ENCODE results near the gene PHF19. TPM values are rescaled to one million over a fixed set of nuclear protein-coding genes. Genes with fewer than 3 reads are reported as not detected.

The PHF19 gene
- total RNA-seq, 1 experiment from 2014 or later = 35.5 TPM

- H3K4me3 ChIP-seq (ENCODE audit: insufficient read depth, low read depth, low read length) = peak overlapping the region; percentile 74
- peaks cover 6% of the 10 kb centered on the region for H3K36me3 ChIP-seq (replicated peaks; ENCODE audit: control insufficient read depth, insufficient read depth, low read length)
- DNase-seq = peak; percentile 73
- H3K27me3 ChIP-seq (ENCODE audit: control insufficient read depth, insufficient read depth, low read length) = peaks cover 3% of the 10 kb centered on the region; the same call in 1 of the 2 replicates
Measured at GRCh38 chr9:120875643-120875953, 1.4 kb downstream of the PHF19 start.

- Histone ChIP-seq H3K36me3 (replicated peaks; ENCODE audit: control insufficient read depth, insufficient read depth, low read length) (peaks cover 6% of the 10 kb centered on the region), H3K27me3 (ENCODE audit: control insufficient read depth, insufficient read depth, low read length) (peaks cover 3% of the 10 kb centered on the region; the same call in 1 of the 2 replicates), H3K4me3 (ENCODE audit: insufficient read depth, low read depth, low read length) (no peak overlapping the region)
- no peak for DNase-seq
Measured at GRCh38 chr9:120875195-120875565, 1.8 kb downstream of the PHF19 start.

- no peak overlapping the region for H3K4me3 ChIP-seq (ENCODE audit: insufficient read depth, low read depth, low read length)
- DNase-seq = no peak
- H3K36me3 ChIP-seq (replicated peaks; ENCODE audit: control insufficient read depth, insufficient read depth, low read length) = peaks cover 6% of the 10 kb centered on the region
- H3K27me3 ChIP-seq (ENCODE audit: control insufficient read depth, insufficient read depth, low read length) = peaks cover 3% of the 10 kb centered on the region; the same call in 1 of the 2 replicates
Measured at GRCh38 chr9:120874226-120875194, 2.5 kb downstream of the PHF19 start.

- H3K27me3 ChIP-seq (ENCODE audit: control insufficient read depth, insufficient read depth, low read length) = peaks cover 3% of the 10 kb centered on the region; the same call in 1 of the 2 replicates
- peaks cover 6% of the 10 kb centered on the region for H3K36me3 ChIP-seq (replicated peaks; ENCODE audit: control insufficient read depth, insufficient read depth, low read length)
- H3K4me3 ChIP-seq (ENCODE audit: insufficient read depth, low read depth, low read length) = no peak overlapping the region
- peak; percentile 90 for DNase-seq
Measured at GRCh38 chr9:120873512-120873911, 3.5 kb downstream of the PHF19 start.

GRCh38 chr9:120872791-120873502, 4.0 kb downstream of the PHF19 start:
- DNase-seq = no peak
- Histone ChIP-seq H3K36me3 (replicated peaks; ENCODE audit: control insufficient read depth, insufficient read depth, low read length) (peaks cover 6% of the 10 kb centered on the region), H3K4me3 (ENCODE audit: insufficient read depth, low read depth, low read length) (no peak overlapping the region), H3K27me3 (ENCODE audit: control insufficient read depth, insufficient read depth, low read length) (no peaks in the 10 kb centered on the region)

- no peaks in the 10 kb centered on the region for H3K27me3 ChIP-seq (ENCODE audit: control insufficient read depth, insufficient read depth, low read length)
- no peak overlapping the region for H3K4me3 ChIP-seq (ENCODE audit: insufficient read depth, low read depth, low read length)
- H3K36me3 ChIP-seq (replicated peaks; ENCODE audit: control insufficient read depth, insufficient read depth, low read length) = peaks cover 9% of the 10 kb centered on the region
- DNase-seq = peak; percentile 18
Measured at GRCh38 chr9:120870206-120870605, 6.8 kb downstream of the PHF19 start.

GRCh38 chr9:120869726-120870125, 7.3 kb downstream of the PHF19 start:
- Histone ChIP-seq H3K36me3 (replicated peaks; ENCODE audit: control insufficient read depth, insufficient read depth, low read length) (peaks cover 9% of the 10 kb centered on the region), H3K4me3 (ENCODE audit: insufficient read depth, low read depth, low read length) (no peak overlapping the region)
- peak; percentile 28 for DNase-seq

GRCh38 chr9:120869360-120869687, 7.7 kb downstream of the PHF19 start:
- peaks cover 9% of the 10 kb centered on the region for H3K36me3 ChIP-seq (replicated peaks; ENCODE audit: control insufficient read depth, insufficient read depth, low read length)
- no peaks in the 10 kb centered on the region for H3K27me3 ChIP-seq (ENCODE audit: control insufficient read depth, insufficient read depth, low read length)
- peak overlapping the region; percentile 53 for H3K4me3 ChIP-seq (ENCODE audit: insufficient read depth, low read depth, low read length)
- DNase-seq = no peak

More at GRCh38 chr9:120869726-120870125, 7.3 kb downstream of the PHF19 start:
- H3K27me3 ChIP-seq (ENCODE audit: control insufficient read depth, insufficient read depth, low read length) = no peaks in the 10 kb centered on the region

GRCh38 chr9:120868676-120869359, 8.2 kb downstream of the PHF19 start:
- DNase-seq = peak; percentile 100
- Histone ChIP-seq H3K27me3 (ENCODE audit: control insufficient read depth, insufficient read depth, low read length) (no peaks in the 10 kb centered on the region), H3K4me3 (ENCODE audit: insufficient read depth, low read depth, low read length) (peak overlapping the region; percentile 53), H3K36me3 (replicated peaks; ENCODE audit: control insufficient read depth, insufficient read depth, low read length) (peaks cover 9% of the 10 kb centered on the region)

- no peaks in the 10 kb centered on the region for H3K27me3 ChIP-seq (ENCODE audit: control insufficient read depth, insufficient read depth, low read length)
- peak overlapping the region; percentile 39 for H3K4me3 ChIP-seq (ENCODE audit: insufficient read depth, low read depth, low read length)
- H3K36me3 ChIP-seq (replicated peaks; ENCODE audit: control insufficient read depth, insufficient read depth, low read length) = peaks cover 11% of the 10 kb centered on the region
- no peak for DNase-seq
Measured at GRCh38 chr9:120868339-120868675, 8.7 kb downstream of the PHF19 start.

GRCh38 chr9:120867676-120868338, 9.2 kb downstream of the PHF19 start:
- peak; percentile 36 for DNase-seq
- H3K27me3 ChIP-seq (ENCODE audit: control insufficient read depth, insufficient read depth, low read length) = no peaks in the 10 kb centered on the region
- peak overlapping the region; percentile 39 for H3K4me3 ChIP-seq (ENCODE audit: insufficient read depth, low read depth, low read length)
- peaks cover 13% of the 10 kb centered on the region for H3K36me3 ChIP-seq (replicated peaks; ENCODE audit: control insufficient read depth, insufficient read depth, low read length)

GRCh38 chr9:120866651-120867050, 10.3 kb downstream of the PHF19 start:
- Histone ChIP-seq H3K27me3 (ENCODE audit: control insufficient read depth, insufficient read depth, low read length) (no peaks in the 10 kb centered on the region), H3K36me3 (replicated peaks; ENCODE audit: control insufficient read depth, insufficient read depth, low read length) (peaks cover 14% of the 10 kb centered on the region), H3K4me3 (ENCODE audit: insufficient read depth, low read depth, low read length) (no peak overlapping the region)
- DNase-seq = peak; percentile 10

- H3K36me3 ChIP-seq (replicated peaks; ENCODE audit: control insufficient read depth, insufficient read depth, low read length) = peaks cover 18% of the 10 kb centered on the region
- peak; percentile 39 for DNase-seq
- no peak overlapping the region for H3K4me3 ChIP-seq (ENCODE audit: insufficient read depth, low read depth, low read length)
- no peaks in the 10 kb centered on the region for H3K27me3 ChIP-seq (ENCODE audit: control insufficient read depth, insufficient read depth, low read length)
Measured at GRCh38 chr9:120865809-120866208, 11.2 kb downstream of the PHF19 start.

- peak; percentile 26 for DNase-seq
- peaks cover 20% of the 10 kb centered on the region for H3K36me3 ChIP-seq (replicated peaks; ENCODE audit: control insufficient read depth, insufficient read depth, low read length)
- no peaks in the 10 kb centered on the region for H3K27me3 ChIP-seq (ENCODE audit: control insufficient read depth, insufficient read depth, low read length)
- no peak overlapping the region for H3K4me3 ChIP-seq (ENCODE audit: insufficient read depth, low read depth, low read length)
Measured at GRCh38 chr9:120865176-120865575, 11.8 kb downstream of the PHF19 start.

All from H7 (cell line).